ENCODE results near the gene GABARAPL1.

The GABARAPL1 gene

DNA sequence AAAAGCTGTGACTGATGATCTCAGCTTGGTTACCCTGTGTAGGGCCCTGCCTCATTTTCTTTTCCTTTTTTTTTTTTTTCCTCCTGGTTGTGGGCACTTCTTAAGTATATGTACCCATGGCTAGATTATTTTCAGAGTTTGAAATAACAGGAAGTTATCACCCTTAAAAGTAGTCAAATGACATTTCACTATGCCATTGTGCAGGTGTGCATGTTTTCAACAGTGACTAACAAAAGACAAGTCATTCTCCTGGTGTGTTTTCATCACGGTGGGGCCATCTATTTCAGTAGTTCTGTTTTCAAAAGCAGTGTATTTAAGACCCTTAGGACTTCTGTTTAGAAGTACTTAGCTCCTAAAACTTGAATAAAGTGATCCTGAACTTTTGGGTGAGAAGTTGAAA lies 15.0 kb downstream of the GABARAPL1 start:
- no peak overlapping the region for H3K4me3 ChIP-seq (ENCODE audit: control insufficient read depth, low read depth, low read length)
- DNase-seq (ENCODE audit: low read depth): no peak
- TF ChIP-seq, protein P1, sequence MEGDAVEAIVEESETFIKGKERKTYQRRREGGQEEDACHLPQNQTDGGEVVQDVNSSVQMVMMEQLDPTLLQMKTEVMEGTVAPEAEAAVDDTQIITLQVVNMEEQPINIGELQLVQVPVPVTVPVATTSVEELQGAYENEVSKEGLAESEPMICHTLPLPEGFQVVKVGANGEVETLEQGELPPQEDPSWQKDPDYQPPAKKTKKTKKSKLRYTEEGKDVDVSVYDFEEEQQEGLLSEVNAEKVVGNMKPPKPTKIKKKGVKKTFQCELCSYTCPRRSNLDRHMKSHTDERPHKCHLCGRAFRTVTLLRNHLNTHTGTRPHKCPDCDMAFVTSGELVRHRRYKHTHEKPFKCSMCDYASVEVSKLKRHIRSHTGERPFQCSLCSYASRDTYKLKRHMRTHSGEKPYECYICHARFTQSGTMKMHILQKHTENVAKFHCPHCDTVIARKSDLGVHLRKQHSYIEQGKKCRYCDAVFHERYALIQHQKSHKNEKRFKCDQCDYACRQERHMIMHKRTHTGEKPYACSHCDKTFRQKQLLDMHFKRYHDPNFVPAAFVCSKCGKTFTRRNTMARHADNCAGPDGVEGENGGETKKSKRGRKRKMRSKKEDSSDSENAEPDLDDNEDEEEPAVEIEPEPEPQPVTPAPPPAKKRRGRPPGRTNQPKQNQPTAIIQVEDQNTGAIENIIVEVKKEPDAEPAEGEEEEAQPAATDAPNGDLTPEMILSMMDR (conservative IDR thresholded peaks at IDR 0.05; ENCODE audit: control insufficient read depth, insufficient read depth, low read depth, low read length): no peak

- no peak overlapping the region for H3K4me3 ChIP-seq (ENCODE audit: control insufficient read depth, low read depth, low read length)
- no peak for DNase-seq (ENCODE audit: low read depth)
- TF ChIP-seq, protein P1 (conservative IDR thresholded peaks at IDR 0.05; ENCODE audit: control insufficient read depth, insufficient read depth, low read depth, low read length): no peak
Measured at GRCh38 chr12:10234562-10234961, 21.9 kb downstream of the GABARAPL1 start.

DNA sequence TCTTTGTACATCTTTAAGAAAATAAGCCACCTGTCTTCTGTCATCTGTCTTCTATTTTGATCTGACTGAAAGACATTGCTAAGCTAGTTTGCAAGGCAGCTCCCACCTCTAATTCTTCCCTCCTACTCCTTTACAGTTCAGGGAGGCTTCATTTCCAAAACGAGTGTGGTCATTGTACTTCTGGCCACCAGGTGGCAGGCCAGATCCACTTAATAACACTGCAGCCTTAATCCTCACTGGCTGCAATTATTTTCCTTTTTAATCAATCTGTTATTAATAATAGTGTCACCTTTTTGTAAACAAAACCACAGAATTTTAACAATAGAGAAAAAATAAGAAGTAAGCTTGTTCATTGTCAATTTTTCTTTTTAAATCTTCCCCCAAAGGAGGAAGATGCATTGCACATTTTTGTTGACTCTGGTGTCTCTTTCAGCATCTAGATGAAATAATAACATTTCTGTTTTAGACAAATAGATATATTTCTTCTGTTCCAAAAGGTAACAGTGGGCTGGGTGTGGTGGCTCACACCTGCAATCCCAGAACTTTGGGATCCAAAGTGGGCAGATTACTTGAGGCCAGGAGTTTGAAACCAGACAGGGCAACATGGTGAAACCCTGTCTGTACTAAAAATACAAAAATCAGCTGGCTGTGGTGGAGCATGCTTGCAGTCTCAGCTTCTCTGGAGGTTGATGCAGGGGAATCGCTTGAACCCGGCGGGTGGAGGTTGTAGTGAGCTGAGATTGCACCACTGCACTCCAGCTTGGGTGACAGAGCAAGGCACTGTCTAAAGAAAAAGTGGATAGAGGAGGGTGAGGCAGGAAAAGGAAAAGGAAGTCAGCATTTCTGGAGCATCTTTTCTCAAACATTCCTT lies 23.3 kb downstream of the GABARAPL1 start:
- H3K4me3 ChIP-seq (ENCODE audit: control insufficient read depth, low read depth, low read length): no peak overlapping the region
- peak; percentile 39 for DNase-seq (ENCODE audit: low read depth)
- TF ChIP-seq, protein P1 (conservative IDR thresholded peaks at IDR 0.05; ENCODE audit: control insufficient read depth, insufficient read depth, low read depth, low read length): peak; percentile 71

DNA sequence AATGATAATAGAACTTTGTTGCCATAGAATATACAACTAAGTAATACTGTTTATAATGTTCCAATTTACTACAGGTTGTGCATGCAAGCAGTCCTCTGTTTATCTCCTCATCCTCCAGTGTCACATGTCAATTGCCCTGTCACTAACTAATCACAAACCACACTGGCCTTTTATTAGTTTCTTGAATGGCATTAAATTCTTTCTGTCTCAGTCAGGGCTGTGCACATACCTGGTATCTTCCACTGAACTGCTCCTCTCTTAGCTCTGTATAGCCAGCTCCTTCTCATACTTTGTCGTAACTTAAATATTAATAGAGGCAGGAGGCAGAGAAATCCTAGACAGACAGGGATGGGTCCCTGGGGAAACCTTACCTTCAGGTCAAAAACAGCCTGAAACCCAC lies 24.0 kb downstream of the GABARAPL1 start:
- TF ChIP-seq, protein P1 (conservative IDR thresholded peaks at IDR 0.05; ENCODE audit: control insufficient read depth, insufficient read depth, low read depth, low read length): no peak
- no peak overlapping the region for H3K4me3 ChIP-seq (ENCODE audit: control insufficient read depth, low read depth, low read length)
- no peak for DNase-seq (ENCODE audit: low read depth)

DNA sequence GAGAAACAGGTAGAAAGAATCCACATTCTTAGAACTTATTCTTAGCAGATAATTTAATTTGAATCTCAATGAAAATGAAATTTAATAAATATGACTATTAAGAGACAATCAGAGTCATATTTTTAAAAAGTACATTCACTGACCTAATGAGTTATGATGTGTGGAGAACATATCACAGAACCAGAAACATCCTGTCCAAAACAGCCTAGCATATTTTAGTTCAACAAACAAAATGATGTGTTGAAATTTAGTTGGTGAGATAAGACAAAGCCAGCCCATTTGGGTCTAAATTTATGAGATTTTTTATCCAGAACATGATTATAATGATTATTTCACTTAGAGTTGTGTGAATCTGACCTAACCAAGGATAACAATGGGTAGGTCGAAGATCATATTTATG lies 25.8 kb downstream of the GABARAPL1 start:
- no peak overlapping the region for H3K4me3 ChIP-seq (ENCODE audit: control insufficient read depth, low read depth, low read length)
- TF ChIP-seq, protein P1 (conservative IDR thresholded peaks at IDR 0.05; ENCODE audit: control insufficient read depth, insufficient read depth, low read depth, low read length): no peak
- DNase-seq (ENCODE audit: low read depth): no peak

DNA sequence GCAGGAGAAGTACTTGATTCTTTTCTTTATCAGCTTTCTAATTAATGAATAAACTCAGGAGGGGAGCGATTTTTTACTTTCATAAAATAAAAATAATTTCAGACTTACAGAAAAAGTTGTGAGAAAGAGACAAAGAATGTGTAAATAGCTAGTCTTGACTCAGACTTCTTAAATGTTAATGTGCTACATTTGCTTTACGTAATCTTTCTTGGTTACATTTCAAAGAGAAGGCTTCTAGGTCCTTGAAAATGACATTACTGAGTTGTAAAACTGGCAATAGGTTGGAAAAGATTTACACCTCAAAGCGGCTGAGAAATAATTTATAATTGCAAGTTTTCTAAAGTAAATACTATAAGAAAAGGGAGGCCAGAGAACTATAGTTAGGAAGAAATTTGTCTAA lies 28.6 kb downstream of the GABARAPL1 start:
- TF ChIP-seq, protein P1 (conservative IDR thresholded peaks at IDR 0.05; ENCODE audit: control insufficient read depth, insufficient read depth, low read depth, low read length): no peak
- no peak overlapping the region for H3K4me3 ChIP-seq (ENCODE audit: control insufficient read depth, low read depth, low read length)
- DNase-seq (ENCODE audit: low read depth): no peak
